Measurements from ENCODE around the gene HLA-DQA1. TPM values are rescaled to one million over a fixed set of nuclear protein-coding genes. Genes with fewer than 3 reads are reported as not detected.

Gene HLA-DQA1
- total RNA-seq, 4 donors from 2014 or later = 0.31 to 9.0 (median 5.1) TPM

- Histone ChIP-seq H3K9me3 (no peaks in the 10 kb centered on the region), H3K27ac (no peak overlapping the region), H3K4me1 (no peaks in the 10 kb centered on the region), H3K36me3 (no peaks in the 10 kb centered on the region), H3K4me3 (no peak overlapping the region), H3K27me3 (no peaks in the 10 kb centered on the region)
- DNase-seq = no peak
- 6 to 35% methylated on average over 6 of the region's 6 CpGs for WGBS, 2 donors
- intact Hi-C loops (cut with DNase I) = no loop called here
- TF ChIP-seq POLR2A (IDR thresholded peaks at IDR 0.05) = no peak
- no peak for TF ChIP-seq CTCF (IDR thresholded peaks at IDR 0.05)
Observed at GRCh38 chr6:32613475-32613874, 23.7 kb upstream of the HLA-DQA1 start.

GRCh38 chr6:32614366-32615081, 22.7 kb upstream of the HLA-DQA1 start:
- Histone ChIP-seq H3K4me3 (no peak overlapping the region), H3K27ac (no peak overlapping the region), H3K36me3 (no peaks in the 10 kb centered on the region), H3K4me1 (no peaks in the 10 kb centered on the region), H3K27me3 (no peaks in the 10 kb centered on the region), H3K9me3 (no peaks in the 10 kb centered on the region)
- WGBS, 2 donors = 0 to 17% methylated on average over 1 of the region's 1 CpG
- intact Hi-C loops (cut with DNase I) = no loop called here
- TF ChIP-seq POLR2A (IDR thresholded peaks at IDR 0.05) = no peak
- no peak for TF ChIP-seq CTCF (IDR thresholded peaks at IDR 0.05)
- DNase-seq = no peak

DNA sequence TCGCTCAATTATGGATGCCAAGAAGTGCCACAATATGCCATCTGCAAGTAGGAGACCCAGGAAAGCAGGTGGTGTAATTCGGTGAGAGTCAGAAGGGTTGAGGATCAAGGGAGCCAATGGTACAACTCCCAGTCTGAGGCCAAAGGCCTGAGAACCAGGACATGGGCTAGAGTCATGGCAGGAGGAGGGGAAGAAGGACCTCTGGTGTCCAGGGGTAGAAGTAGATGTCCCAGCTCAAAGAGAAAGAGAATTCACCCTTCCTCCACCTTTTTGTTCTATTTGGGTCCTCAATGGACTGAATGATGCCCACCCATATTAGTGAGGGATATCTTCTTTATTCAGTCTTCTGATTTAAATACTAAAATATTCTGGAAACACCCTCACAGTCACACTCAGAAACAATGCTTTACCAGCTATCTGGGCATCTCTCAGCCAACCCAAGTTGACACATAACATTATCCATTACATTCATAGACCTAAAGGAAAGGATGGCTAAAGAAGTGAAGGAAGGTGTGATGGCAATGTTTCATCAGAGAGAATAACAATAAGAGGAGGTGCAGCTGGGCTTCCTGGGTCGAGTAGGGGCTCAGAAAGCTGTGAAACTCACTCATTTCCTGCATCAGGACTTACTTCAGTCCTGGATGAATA, 21.2 kb upstream of the HLA-DQA1 start:
- Histone ChIP-seq H3K9me3 (no peaks in the 10 kb centered on the region), H3K4me3 (no peak overlapping the region), H3K27ac (no peak overlapping the region), H3K36me3 (no peaks in the 10 kb centered on the region), H3K4me1 (no peaks in the 10 kb centered on the region), H3K27me3 (no peaks in the 10 kb centered on the region)
- 39 to 41% methylated on average over 3 of the region's 3 CpGs for WGBS, 2 donors
- no peak for TF ChIP-seq POLR2A (IDR thresholded peaks at IDR 0.05)
- TF ChIP-seq CTCF (IDR thresholded peaks at IDR 0.05) = no peak
- no peak for DNase-seq
- intact Hi-C loops (cut with DNase I) = no loop called here

DNA sequence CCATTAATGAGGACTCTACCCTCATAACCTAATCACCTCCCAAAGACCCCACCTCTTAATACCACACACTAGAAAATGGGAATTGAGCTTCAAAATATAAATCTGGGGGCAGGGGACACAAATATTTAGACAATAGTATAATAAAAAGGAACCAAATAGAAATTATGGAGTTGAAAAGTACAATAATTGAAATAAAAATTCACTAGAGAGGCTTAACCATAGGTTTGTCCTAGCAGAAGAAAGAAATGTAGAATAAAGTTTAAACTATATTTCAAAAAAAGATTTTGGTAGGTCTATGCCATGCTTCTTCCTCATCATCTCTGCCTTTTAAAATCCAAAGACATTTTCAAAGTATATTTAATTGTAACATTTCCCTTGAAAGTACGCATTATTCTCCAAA, 19.5 kb upstream of the HLA-DQA1 start:
- no peak overlapping the region for H3K4me3 ChIP-seq
- TF ChIP-seq CTCF (IDR thresholded peaks at IDR 0.05) (no peak), POLR2A (IDR thresholded peaks at IDR 0.05) (no peak)
- intact Hi-C loops (cut with DNase I) = no loop called here
- no peak overlapping the region for H3K27ac ChIP-seq
- H3K9me3 ChIP-seq = no peaks in the 10 kb centered on the region
- H3K27me3 ChIP-seq = no peaks in the 10 kb centered on the region
- WGBS, 2 donors = 95 to 98% methylated on average over 1 of the region's 1 CpG
- H3K4me1 ChIP-seq = no peaks in the 10 kb centered on the region
- no peak for DNase-seq
- H3K36me3 ChIP-seq = no peaks in the 10 kb centered on the region

DNA sequence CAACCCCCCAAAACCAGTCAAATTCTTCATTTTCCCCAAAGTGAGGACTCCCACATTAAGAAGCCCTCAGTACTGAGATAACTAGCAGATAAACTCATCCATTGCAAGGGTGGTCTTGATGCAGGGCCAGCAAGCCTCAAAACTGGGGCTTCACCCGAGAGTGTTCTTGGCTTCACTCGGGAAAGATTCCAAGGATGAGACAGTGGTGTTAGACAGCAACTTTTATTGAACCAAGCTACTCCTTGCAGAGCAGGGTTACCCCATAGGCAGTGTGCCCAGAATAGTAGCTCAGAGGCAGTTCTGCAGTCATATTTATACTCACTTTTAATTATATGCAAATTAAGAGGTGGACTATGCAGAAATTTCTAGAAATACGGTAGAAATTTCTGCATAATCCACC, 15.8 kb upstream of the HLA-DQA1 start:
- intact Hi-C loops (cut with DNase I) = no loop called here
- 0 to 54% methylated on average over 1 to 3 of the region's 3 CpGs for WGBS, 2 donors
- Histone ChIP-seq H3K27ac (no peak overlapping the region), H3K4me3 (no peak overlapping the region), H3K27me3 (no peaks in the 10 kb centered on the region), H3K36me3 (no peaks in the 10 kb centered on the region), H3K4me1 (no peaks in the 10 kb centered on the region), H3K9me3 (no peaks in the 10 kb centered on the region)
- no peak for DNase-seq
- TF ChIP-seq POLR2A (IDR thresholded peaks at IDR 0.05) (no peak), CTCF (IDR thresholded peaks at IDR 0.05) (no peak)
